ENCODE results near the gene SATB2.

The SATB2 gene

GRCh38 chr2:199405241-199405640 lies 52.5 kb downstream of the SATB2 start:
- DNase-seq (ENCODE audit: low read depth in 2 of 2) = no peak

- DNase-seq (ENCODE audit: low read depth in 2 of 2) = no peak
Measured at GRCh38 chr2:199404841-199405240, 52.9 kb downstream of the SATB2 start.

- DNase-seq (ENCODE audit: low read depth in 2 of 2) = no peak
Measured at GRCh38 chr2:199395311-199395710, 62.4 kb downstream of the SATB2 start.

GRCh38 chr2:199392363-199392762 lies 65.4 kb downstream of the SATB2 start:
- DNase-seq (ENCODE audit: low read depth in 2 of 2) = no peak

GRCh38 chr2:199388728-199389268 lies 68.9 kb downstream of the SATB2 start:
- no peak for DNase-seq (ENCODE audit: low read depth in 2 of 2)

DNA sequence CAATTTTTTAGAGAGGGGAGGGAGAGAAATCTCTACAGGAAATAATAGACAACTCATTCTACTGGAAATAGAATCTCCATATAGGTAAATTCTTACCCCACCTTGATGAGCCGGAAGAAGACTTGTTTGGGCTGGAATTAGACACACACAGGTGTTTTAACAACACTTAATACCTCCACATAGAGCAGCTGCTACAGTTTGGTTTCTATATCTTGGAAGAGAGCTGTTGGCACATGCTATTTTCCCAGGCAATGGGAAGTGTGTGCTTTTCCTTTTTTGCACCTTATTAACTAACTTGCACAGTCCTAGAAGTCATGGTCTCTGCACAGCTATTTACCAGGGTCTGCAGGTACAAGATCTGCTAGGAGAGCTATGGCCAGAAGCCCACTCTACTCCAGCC lies 73.7 kb downstream of the SATB2 start:
- no peak for DNase-seq (ENCODE audit: low read depth in 2 of 2)

DNA sequence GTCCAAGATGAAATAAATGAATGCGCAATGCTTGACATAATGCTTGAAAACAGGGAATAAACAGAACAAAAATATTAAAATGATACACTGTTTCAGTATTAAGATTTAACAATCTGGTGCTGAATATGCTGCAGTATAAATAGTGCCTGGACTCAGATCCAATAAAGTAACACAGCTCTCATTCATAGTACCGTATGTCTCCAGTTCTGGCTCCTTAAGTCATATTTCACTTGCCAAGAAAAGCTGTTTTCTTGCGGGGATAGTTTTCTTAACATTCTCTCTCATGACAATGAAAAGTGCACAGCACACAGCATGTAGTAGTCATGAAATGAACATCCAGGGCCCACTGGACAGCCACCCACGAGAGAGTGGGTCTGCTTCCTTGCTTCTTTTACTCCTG lies 74.7 kb downstream of the SATB2 start:
- no peak for DNase-seq (ENCODE audit: low read depth in 2 of 2)

GRCh38 chr2:199382091-199382490 lies 75.6 kb downstream of the SATB2 start:
- no peak for DNase-seq (ENCODE audit: low read depth in 2 of 2)

DNA sequence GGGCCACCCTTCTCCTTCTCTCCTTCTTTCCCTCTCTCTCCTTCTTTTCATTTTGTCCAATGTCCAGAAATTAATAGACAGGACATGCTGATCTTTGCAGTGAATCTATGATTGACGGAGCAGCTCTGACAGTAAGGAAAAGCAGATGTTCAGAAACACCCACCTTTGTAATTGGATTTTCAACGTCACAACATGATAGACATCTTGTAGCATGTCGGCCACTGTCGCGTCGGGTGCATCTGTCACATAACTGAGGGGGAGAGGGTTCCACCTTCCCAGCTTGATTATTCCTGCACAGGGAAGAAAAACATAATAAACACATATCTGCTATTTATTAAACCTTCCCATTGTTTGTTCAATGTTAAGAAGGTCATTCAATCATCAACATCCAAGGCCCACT lies 76.2 kb downstream of the SATB2 start:
- no peak for DNase-seq (ENCODE audit: low read depth in 2 of 2)

- no peak for DNase-seq (ENCODE audit: low read depth in 2 of 2)
Measured at GRCh38 chr2:199378948-199379650, 78.6 kb downstream of the SATB2 start.

DNA sequence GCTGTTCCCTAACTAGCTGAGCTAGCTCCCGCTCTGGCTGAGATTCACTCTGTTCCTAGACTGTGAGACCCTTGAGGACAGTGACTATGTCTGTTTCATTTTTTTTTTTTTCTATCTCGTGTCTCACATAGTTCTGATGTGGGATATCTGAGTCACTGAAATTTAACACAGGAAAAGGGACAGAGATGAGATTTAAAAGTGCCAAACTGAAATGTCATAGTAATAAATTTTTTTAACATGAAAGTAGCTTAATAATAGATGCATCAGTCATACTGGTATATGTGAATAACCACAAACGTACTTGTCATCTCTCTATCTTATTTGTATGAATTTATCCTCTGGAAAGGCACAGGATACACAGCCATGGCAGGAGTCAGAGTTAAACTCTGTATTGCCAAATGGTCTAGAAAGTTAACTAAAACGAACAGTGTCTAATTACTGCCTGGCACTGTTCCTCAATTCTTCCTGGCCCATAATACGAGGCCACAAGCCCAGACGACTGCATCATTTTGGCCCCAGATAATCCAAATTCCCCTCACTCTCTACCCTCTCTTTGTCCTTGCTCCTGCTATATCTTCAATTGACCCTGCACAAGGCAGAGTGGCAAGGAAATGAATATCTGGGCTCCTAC lies 87.5 kb downstream of the SATB2 start:
- DNase-seq (ENCODE audit: low read depth in 2 of 2) = no peak

DNA sequence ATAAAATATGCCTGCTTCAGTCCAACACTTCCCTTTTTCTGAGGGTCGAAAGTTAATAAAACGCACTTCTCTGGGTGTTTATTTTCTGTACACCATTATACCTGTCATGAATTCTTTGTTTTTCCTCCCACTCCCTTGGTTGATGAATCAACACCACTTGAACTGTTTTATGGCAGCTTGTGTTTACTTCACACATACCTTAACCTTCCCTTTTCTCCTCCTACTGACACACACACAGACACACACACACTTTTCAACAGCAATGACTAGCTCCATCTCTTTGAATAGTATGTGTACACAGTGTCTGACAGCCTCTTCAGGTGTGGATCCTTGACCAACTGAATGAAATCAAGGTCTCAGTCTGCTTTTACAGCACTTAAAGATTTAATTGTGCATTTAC lies 91.3 kb downstream of the SATB2 start:
- no peak for DNase-seq (ENCODE audit: low read depth in 2 of 2)

GRCh38 chr2:199364153-199364552 lies 93.6 kb downstream of the SATB2 start:
- DNase-seq (ENCODE audit: low read depth in 2 of 2) = no peak

- no peak for DNase-seq (ENCODE audit: low read depth in 2 of 2)
Measured at GRCh38 chr2:199356412-199356811, 101.3 kb downstream of the SATB2 start.

DNA sequence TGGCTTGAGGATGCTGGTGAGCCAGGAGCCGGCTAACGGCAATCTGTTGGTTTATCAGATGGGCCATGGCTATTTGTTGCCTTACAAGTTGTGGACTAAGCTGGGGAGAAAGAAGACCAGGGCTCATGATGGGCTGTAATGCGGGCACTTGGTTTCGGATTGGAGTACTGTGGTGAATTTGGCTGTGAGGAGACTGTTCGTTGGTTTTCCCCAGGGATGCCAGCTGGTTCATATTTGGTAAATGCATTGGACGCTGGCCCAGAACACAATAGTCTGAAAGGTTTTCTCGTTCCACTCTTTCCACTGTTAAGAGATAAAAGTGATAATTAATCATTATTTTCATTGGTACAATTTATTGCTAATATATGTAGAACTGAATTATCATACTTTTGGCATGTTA lies 108.9 kb downstream of the SATB2 start:
- DNase-seq (ENCODE audit: low read depth in 2 of 2) = no peak

DNA sequence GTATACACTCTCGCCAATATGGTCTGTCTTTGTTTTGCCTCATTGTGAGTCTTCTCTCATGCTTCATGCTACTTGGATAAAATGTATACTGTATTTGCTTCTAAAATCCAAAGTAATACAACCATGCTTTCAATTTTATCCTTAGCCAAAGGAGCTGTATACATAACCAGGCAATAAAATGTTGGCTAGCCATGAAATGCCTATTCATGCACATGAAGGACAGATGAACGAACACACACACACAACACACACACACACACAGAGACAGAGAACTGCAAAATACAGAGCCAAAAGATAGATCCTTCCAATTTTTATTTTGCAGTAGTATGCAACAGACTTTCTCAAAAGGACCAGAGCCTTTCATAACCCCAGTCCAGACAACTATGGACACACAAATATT lies 113.7 kb downstream of the SATB2 start:
- DNase-seq (ENCODE audit: low read depth in 2 of 2) = no peak

DNA sequence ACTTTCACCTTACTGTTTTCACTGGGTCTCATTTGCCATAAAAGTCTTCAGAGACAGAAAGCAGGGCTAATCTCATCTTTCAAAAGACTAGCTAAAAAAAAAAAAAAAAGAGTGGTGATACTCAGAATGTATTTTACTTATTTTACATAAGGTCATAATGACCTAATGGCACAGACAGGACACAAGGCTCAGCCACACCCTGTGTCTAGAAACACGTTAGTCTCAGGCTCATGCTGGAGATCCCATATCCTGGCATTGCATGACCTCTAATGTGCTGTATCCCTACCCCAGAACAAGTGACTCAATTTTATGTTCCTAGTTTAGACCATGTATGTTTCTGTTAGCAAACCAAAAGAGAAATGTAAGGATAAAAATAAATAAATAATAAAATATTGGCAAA lies 115.4 kb downstream of the SATB2 start:
- no peak for DNase-seq (ENCODE audit: low read depth in 2 of 2)

DNA sequence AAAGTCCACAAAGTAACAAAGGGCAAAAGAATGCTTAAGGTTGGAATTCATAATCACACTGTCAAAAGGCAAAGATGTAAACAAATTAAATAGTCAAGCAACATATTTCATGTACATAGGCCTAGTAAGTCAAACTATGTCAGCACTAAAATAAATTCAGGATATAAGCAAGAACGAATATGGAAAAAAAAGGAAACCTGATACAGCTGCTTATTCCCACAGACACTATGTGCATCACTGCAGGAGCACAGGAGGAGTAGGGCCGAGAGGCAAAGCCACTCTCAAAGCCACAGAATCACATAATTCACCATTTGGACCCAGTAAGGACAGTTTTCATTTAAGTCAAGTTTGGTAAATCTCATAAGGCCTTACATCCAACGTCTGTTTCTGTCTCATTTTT lies 116.6 kb downstream of the SATB2 start:
- no peak for DNase-seq (ENCODE audit: low read depth in 2 of 2)

DNA sequence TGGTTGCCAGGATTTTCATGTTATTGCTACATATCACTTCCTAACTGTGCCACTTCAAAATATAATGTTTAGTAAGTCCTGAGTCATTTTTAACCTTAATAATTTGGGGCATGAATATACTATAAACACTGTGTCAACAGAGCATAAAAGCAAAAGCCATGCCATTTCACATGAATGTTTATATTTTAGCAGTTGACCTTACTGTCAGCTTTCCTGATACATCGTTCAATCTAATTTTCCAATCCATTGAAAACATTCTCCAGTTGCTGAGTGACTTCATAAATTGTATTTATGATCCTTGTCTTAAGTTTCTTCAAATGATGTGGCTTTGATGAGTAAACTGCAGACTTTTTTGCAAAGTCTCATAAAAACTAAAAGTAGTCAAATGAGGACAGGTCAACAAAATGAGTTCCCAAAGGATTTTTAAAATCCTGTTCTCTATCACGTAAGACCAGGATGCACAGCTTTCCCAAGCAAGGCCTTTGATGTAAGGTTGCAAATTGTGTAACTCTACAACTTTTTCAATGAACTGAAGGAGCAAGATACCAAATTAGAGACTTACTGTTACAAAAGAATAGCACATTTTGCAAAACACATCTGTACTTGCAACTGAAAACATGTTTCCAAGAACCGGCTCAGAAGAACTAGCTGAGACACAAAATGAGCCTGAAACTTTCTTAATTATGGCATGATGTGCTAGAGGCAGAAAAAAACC lies 117.7 kb downstream of the SATB2 start:
- DNase-seq (ENCODE audit: low read depth in 2 of 2) = no peak

DNA sequence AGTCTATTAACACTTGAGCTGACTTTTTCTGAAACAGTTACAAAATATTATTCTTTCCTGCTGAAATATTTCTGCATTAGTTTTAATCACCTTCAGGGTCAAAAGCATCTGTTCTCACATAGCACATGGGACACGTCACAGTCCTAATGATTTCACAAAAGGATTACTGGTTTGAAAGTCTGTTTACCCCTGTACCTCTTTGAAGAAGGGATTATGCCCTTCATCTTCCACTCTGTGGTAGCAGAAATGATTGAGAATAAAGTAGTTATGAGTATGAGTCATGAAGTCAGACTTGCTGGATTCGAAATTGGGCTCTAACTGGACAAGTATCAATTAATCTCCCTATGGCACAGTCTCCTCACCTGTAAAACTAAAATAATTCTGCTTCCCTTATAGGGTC lies 121.2 kb downstream of the SATB2 start:
- no peak for DNase-seq (ENCODE audit: low read depth in 2 of 2)

- DNase-seq (ENCODE audit: low read depth in 2 of 2) = no peak
Measured at GRCh38 chr2:199335502-199335901, 122.2 kb downstream of the SATB2 start.

- DNase-seq (ENCODE audit: low read depth in 2 of 2) = no peak
Measured at GRCh38 chr2:199329466-199329865, 128.3 kb downstream of the SATB2 start.

GRCh38 chr2:199329031-199329430 lies 128.7 kb downstream of the SATB2 start:
- DNase-seq (ENCODE audit: low read depth in 2 of 2) = no peak
